ENCODE measurements around the gene ESRRB.
A peak's percentile ranks its signal among the peaks of the same experiment; 100 is the strongest.

ESRRB gene

DNA sequence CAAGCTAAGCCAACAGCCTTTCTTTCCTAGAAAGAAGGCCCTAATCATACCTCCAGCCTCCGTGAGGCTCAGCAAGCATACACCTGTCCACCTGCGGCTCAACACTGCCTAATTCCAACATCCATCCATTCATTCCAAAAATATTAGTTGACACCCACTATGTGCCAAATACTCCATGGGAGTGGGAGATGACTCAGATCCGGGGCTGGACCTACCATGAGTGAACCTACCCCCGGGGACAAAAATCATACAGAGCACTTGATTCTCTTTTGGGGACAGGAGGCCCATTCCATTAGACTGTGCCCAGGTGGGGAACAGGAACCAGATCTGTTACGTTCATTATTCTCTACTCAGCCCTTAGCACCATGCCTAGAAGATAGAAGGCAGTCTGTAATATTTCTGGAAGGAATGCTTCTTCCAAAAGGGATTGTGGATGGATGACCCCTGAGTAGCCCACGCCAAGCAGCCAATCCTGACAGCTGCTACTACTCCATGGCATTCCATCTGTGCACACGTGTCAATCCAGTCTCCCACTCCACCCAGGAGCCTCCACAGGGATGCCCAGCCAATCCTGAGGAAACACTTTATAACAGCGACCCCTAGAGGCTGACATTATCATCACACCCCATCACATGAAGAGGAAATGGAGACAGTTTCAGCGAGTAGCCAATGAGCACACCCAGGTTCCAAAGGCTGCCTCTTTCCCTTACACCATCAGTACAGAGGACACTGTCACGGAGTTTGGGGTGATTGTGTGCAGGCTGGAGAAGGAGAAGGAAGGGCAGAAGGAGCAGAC lies 170.7 kb downstream of the ESRRB start:
- DNase-seq (ENCODE audit: low spot score in 2 of 2), result peak; percentile 16 to 75
- no peaks in the 10 kb centered on the region for H3K4me1 ChIP-seq
- H3K27me3 ChIP-seq (ENCODE audit: low read depth), result no peaks in the 10 kb centered on the region
- no peaks in the 10 kb centered on the region for H3K36me3 ChIP-seq (replicated peaks)
- in situ Hi-C loops (cut with MboI; ENCODE audit: low sequenced_read_pairs), result no loop called here
- H3K4me3 ChIP-seq, result no peak overlapping the region
- H3K9me3 ChIP-seq, result no peaks in the 10 kb centered on the region

DNA sequence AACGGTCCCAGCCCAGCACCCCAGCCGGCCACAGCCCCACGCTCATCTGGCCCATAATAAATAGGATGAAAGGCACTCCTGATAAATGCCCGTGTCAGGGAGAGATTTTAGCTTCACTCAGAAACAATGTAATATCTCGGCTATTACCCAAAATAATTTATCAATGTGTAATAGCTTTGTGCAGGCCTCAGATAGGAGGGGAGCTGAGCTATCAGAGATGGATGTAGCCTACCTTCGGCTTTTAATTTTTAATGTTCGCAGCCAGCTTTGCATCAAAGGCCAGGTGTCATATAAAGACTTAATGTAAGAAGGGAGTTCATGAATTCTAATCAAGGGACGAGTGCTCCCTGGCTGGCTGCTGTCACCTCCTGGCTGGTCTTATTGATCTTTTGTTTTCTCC lies 171.9 kb downstream of the ESRRB start:
- no peak for DNase-seq (ENCODE audit: low spot score in 2 of 2)
- Histone ChIP-seq H3K36me3 (replicated peaks) (no peaks in the 10 kb centered on the region), H3K27me3 (ENCODE audit: low read depth) (no peaks in the 10 kb centered on the region), H3K4me1 (no peaks in the 10 kb centered on the region), H3K4me3 (no peak overlapping the region), H3K9me3 (no peaks in the 10 kb centered on the region)
- in situ Hi-C loops (cut with MboI; ENCODE audit: low sequenced_read_pairs), result no loop called here

DNA sequence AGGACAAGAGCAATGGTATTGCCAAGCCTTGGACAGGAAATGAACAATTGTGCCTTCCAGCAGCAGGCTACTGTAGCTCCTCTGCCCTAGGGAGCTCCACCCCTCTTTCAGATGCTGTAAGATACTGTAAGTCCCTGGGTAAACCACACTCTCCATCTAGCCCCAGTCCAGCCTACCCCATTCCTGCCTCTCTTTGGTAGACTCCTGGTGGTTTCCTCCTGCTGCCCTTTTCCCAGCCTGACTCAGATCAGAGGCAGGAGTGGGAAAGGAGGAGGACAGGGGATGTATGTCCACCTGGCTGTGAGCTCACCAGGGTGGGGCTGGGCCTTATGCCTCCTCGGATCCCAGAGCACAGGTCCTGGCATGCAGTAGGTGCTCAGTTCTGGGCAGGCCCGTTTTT lies 174.6 kb downstream of the ESRRB start:
- Histone ChIP-seq H3K36me3 (replicated peaks) (no peaks in the 10 kb centered on the region), H3K4me1 (no peaks in the 10 kb centered on the region), H3K27me3 (ENCODE audit: low read depth) (no peaks in the 10 kb centered on the region; the same call in 1 of the 2 replicates), H3K4me3 (no peak overlapping the region), H3K9me3 (no peaks in the 10 kb centered on the region)
- in situ Hi-C loops (cut with MboI; ENCODE audit: low sequenced_read_pairs), result no loop called here
- no peak for DNase-seq (ENCODE audit: low spot score in 2 of 2)

DNA sequence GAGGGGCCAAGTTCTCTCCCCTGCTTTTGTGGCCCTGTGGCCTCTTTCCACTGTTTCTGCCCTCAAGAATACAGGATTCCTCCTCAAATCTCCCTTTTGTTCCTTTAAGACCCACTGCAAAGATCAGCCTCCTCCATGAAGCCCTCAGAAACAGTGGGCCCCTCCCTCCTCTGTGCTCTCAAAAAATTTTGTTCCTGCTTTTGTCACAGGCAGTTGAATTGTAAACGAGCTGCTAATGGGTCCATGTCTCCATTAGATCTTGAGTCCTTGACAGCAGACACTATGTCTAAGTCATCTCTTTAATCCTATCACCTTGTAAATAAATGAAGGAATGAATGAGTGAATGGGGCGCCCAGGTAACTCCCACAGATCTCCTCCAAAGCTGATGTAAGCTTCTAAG lies 175.2 kb downstream of the ESRRB start:
- no peaks in the 10 kb centered on the region; the same call in 1 of the 2 replicates for H3K27me3 ChIP-seq (ENCODE audit: low read depth)
- H3K36me3 ChIP-seq (replicated peaks), result no peaks in the 10 kb centered on the region
- H3K9me3 ChIP-seq, result no peaks in the 10 kb centered on the region
- H3K4me1 ChIP-seq, result no peaks in the 10 kb centered on the region
- no peak for DNase-seq (ENCODE audit: low spot score in 2 of 2)
- no peak overlapping the region for H3K4me3 ChIP-seq
- in situ Hi-C loops (cut with MboI; ENCODE audit: low sequenced_read_pairs), result no loop called here

Measured in HAP-1 (cell line).